ENCODE data around the gene CRYBB1. TPM values are rescaled to one million over a fixed set of nuclear protein-coding genes. Genes with fewer than 3 reads are reported as not detected.

Gene CRYBB1
- total RNA-seq, 1 experiment from 2014 or later: not detected

DNA sequence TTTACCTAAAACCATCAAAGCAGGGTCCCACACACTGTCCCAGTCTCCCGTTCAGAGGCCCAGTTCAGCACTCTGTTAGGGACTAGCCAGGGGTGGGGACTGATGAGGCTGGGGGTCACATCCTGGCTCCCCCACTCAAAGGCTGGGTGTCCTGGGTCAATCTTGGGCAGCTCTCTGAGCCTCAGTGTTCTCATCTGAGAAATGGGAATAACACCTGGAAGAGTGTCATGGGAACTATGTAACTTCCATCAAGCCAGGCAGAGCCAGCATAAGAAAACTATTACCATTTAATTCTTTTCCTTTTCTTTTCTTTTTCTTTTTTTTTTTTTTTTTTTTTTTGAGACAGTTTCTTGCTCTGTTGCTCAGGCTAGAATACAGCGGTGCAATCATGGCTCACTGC, 66.3 kb downstream of the CRYBB1 start:
- H3K4me3 ChIP-seq (ENCODE audit: low read depth in 2 of 2, low read length in 2 of 2): no peak overlapping the region
- H3K36me3 ChIP-seq (ENCODE audit: control insufficient read depth, insufficient read depth, low read length): no peaks in the 10 kb centered on the region
- H3K9me3 ChIP-seq (ENCODE audit: control insufficient read depth, insufficient read depth, low read depth, low read length): no peaks in the 10 kb centered on the region
- in situ Hi-C loops (cut with HindIII; ENCODE audit: low pct_unique_long_range_greater_than_20kb, low sequenced_read_pairs) (no loop called here), intact Hi-C loops (cut with micrococcal nuclease; ENCODE audit: unreplicated experiment) (no loop called here)
- no peak overlapping the region for H3K27ac ChIP-seq (ENCODE audit: low read length)
- ChIA-PET POLR2A (no interaction called here), CTCF (no interaction called here)
- no peaks in the 10 kb centered on the region for H3K27me3 ChIP-seq (ENCODE audit: control insufficient read depth, insufficient read depth, low read length)
- ATAC-seq: no peak
- BruUV-seq (replicated peaks): no TSS peak
- no peak for DNase-seq (ENCODE audit: low read depth, low spot score)
- TF ChIP-seq, protein P1, sequence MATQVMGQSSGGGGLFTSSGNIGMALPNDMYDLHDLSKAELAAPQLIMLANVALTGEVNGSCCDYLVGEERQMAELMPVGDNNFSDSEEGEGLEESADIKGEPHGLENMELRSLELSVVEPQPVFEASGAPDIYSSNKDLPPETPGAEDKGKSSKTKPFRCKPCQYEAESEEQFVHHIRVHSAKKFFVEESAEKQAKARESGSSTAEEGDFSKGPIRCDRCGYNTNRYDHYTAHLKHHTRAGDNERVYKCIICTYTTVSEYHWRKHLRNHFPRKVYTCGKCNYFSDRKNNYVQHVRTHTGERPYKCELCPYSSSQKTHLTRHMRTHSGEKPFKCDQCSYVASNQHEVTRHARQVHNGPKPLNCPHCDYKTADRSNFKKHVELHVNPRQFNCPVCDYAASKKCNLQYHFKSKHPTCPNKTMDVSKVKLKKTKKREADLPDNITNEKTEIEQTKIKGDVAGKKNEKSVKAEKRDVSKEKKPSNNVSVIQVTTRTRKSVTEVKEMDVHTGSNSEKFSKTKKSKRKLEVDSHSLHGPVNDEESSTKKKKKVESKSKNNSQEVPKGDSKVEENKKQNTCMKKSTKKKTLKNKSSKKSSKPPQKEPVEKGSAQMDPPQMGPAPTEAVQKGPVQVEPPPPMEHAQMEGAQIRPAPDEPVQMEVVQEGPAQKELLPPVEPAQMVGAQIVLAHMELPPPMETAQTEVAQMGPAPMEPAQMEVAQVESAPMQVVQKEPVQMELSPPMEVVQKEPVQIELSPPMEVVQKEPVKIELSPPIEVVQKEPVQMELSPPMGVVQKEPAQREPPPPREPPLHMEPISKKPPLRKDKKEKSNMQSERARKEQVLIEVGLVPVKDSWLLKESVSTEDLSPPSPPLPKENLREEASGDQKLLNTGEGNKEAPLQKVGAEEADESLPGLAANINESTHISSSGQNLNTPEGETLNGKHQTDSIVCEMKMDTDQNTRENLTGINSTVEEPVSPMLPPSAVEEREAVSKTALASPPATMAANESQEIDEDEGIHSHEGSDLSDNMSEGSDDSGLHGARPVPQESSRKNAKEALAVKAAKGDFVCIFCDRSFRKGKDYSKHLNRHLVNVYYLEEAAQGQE (IDR thresholded peaks at IDR 0.05; ENCODE audit: insufficient read depth in 1 of 2, low read depth in 2 of 2, low read length in 1 of 2): no peak
- no peak for TF ChIP-seq SIN3A (IDR thresholded peaks at IDR 0.05; ENCODE audit: borderline replicate concordance, insufficient read depth, low read depth, low read length)
- TF ChIP-seq POLR2AphosphoS5 (IDR thresholded peaks at IDR 0.05; ENCODE audit: low read depth, low read length): no peak
- TF ChIP-seq, protein P2, sequence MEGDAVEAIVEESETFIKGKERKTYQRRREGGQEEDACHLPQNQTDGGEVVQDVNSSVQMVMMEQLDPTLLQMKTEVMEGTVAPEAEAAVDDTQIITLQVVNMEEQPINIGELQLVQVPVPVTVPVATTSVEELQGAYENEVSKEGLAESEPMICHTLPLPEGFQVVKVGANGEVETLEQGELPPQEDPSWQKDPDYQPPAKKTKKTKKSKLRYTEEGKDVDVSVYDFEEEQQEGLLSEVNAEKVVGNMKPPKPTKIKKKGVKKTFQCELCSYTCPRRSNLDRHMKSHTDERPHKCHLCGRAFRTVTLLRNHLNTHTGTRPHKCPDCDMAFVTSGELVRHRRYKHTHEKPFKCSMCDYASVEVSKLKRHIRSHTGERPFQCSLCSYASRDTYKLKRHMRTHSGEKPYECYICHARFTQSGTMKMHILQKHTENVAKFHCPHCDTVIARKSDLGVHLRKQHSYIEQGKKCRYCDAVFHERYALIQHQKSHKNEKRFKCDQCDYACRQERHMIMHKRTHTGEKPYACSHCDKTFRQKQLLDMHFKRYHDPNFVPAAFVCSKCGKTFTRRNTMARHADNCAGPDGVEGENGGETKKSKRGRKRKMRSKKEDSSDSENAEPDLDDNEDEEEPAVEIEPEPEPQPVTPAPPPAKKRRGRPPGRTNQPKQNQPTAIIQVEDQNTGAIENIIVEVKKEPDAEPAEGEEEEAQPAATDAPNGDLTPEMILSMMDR (IDR thresholded peaks at IDR 0.05): no peak
- TF ChIP-seq TCF7L2 (IDR thresholded peaks at IDR 0.05; ENCODE audit: low read depth, low read length): no peak
- H3K4me1 ChIP-seq (ENCODE audit: control insufficient read depth, insufficient read depth, low read length): no peaks in the 10 kb centered on the region

DNA sequence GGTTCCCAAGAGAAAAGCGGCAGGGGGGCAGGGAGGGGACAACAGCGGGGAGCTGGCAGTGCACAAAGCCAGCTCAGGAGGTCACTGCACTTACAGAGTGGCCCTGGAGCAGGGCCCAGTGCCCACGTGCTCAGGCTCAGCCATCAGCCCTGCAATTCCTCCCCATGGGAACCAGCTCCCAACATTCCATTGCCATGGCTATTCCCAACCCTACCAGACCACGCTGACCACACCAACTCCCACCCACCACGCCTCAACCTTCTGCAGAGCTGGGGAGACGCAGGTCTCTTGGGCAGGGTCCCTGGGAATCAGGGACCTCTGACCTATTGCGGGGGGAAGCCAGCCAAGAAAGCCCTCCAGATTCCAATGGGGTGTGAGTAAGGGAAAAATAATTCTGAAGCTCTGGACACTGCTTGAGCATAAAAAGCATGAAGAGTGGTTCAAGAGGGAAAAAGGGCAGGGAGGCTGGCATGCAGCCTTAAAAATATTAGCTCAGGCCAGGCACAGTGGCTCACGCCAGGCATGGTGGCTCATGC, 67.3 kb downstream of the CRYBB1 start:
- no peaks in the 10 kb centered on the region for H3K9me3 ChIP-seq (ENCODE audit: control insufficient read depth, insufficient read depth, low read depth, low read length)
- ChIA-PET POLR2A (no interaction called here), CTCF (no interaction called here)
- in situ Hi-C loops (cut with HindIII; ENCODE audit: low pct_unique_long_range_greater_than_20kb, low sequenced_read_pairs) (no loop called here), intact Hi-C loops (cut with micrococcal nuclease; ENCODE audit: unreplicated experiment) (no loop called here)
- H3K4me3 ChIP-seq (ENCODE audit: low read depth in 2 of 2, low read length in 2 of 2): no peak overlapping the region
- TF ChIP-seq SIN3A (IDR thresholded peaks at IDR 0.05; ENCODE audit: borderline replicate concordance, insufficient read depth, low read depth, low read length) (no peak), POLR2AphosphoS5 (IDR thresholded peaks at IDR 0.05; ENCODE audit: low read depth, low read length) (no peak), TCF7L2 (IDR thresholded peaks at IDR 0.05; ENCODE audit: low read depth, low read length) (no peak)
- TF ChIP-seq, protein P1 (IDR thresholded peaks at IDR 0.05; ENCODE audit: insufficient read depth in 1 of 2, low read depth in 2 of 2, low read length in 1 of 2): no peak
- TF ChIP-seq, protein P2 (IDR thresholded peaks at IDR 0.05): no peak
- H3K27ac ChIP-seq (ENCODE audit: low read length): no peak overlapping the region
- H3K4me1 ChIP-seq (ENCODE audit: control insufficient read depth, insufficient read depth, low read length): no peaks in the 10 kb centered on the region
- no peaks in the 10 kb centered on the region for H3K27me3 ChIP-seq (ENCODE audit: control insufficient read depth, insufficient read depth, low read length)
- BruUV-seq (replicated peaks): no TSS peak
- no peak for DNase-seq (ENCODE audit: low read depth, low spot score)
- no peaks in the 10 kb centered on the region for H3K36me3 ChIP-seq (ENCODE audit: control insufficient read depth, insufficient read depth, low read length)
- no peak for ATAC-seq

All from Panc1 (cell line).